ENCODE results near the gene NIPAL1.

NIPAL1 gene

DNA sequence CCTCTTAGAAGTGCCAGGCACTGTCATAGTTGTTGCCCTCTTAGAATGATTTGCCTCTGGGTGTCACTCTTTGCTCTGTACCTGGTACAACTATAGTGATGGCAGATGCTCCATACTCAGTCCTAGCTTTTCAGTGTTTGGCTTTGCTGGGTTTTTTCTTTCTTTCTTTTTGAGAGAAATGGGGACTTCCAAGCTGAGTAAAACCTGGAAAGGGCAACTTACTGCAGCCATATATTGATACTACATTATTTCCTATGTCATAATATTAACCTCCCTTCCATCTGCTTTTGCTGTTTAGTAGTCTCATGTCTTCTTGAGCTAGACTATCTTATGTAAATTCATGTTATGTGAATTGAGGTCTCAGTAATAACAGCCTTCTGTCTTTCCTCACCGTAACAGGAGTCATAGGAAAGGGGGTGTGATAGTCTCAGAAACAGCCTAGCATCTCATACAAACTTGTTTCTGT lies 49.0 kb downstream of the NIPAL1 start:
- peak overlapping the region; percentile 86 for H3K27ac Mint-ChIP-seq
- H3K27me3 Mint-ChIP-seq = no peaks in the 10 kb centered on the region
- no peak overlapping the region for H3K4me3 Mint-ChIP-seq
- H3K4me1 Mint-ChIP-seq (ENCODE audit: low read depth) = peaks cover 32% of the 10 kb centered on the region
- H3K36me3 Mint-ChIP-seq = peaks cover 19% of the 10 kb centered on the region
- H3K9me3 Mint-ChIP-seq (ENCODE audit: low read depth) = peaks cover 2% of the 10 kb centered on the region

DNA sequence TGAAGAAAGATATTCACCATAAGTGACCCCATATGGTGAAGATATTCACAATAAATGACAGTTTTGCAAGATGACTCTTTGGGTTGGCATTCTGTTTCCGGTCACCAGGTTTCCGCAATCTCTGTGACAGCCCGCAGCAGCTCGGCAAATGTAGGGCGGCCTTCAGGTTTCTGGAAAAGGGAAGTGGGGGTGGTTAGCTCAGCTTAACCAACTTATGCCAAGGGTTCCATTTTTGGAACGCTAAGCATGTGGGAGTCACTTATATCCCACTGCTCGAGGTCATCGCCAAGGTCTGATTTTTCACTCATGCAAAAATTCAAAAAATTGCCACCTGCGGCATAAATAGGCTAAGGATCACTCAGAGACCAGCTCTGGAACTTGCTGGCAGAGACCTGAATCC lies 51.0 kb downstream of the NIPAL1 start:
- Mint-ChIP-seq H3K9me3 (ENCODE audit: low read depth) (no peaks in the 10 kb centered on the region), H3K36me3 (peaks cover 20% of the 10 kb centered on the region), H3K27me3 (no peaks in the 10 kb centered on the region), H3K4me1 (ENCODE audit: low read depth) (peaks cover 34% of the 10 kb centered on the region), H3K27ac (no peak overlapping the region), H3K4me3 (no peak overlapping the region)

DNA sequence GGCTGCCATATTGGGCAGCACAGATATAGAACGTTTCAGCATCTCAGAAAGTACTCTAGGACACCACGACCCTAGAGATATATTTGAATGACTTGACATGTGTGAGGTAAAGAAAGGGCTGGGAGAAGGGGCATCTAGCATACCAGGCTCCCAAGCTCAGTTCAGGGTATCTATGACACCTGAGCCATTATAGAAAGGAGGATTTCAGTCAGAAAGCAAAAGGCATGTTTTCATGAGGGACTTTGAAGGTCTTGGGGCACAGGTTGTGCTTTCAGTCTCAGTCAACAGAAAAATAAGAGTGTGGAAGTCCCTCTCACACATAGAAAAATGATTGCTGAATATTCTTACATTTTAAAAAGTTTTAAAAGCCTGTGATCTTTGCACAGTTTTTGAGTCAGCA lies 51.6 kb downstream of the NIPAL1 start:
- no peak overlapping the region for H3K4me3 Mint-ChIP-seq

GRCh38 chr4:48069026-48069425 lies 52.5 kb downstream of the NIPAL1 start:
- Mint-ChIP-seq H3K9me3 (ENCODE audit: low read depth) (no peaks in the 10 kb centered on the region), H3K27ac (no peak overlapping the region), H3K4me3 (no peak overlapping the region), H3K36me3 (peaks cover 21% of the 10 kb centered on the region), H3K27me3 (no peaks in the 10 kb centered on the region), H3K4me1 (ENCODE audit: low read depth) (peaks cover 29% of the 10 kb centered on the region)

More for the DNA sequence above, 51.6 kb downstream of the NIPAL1 start:
- Mint-ChIP-seq H3K27me3 (no peaks in the 10 kb centered on the region), H3K9me3 (ENCODE audit: low read depth) (no peaks in the 10 kb centered on the region), H3K36me3 (peaks cover 21% of the 10 kb centered on the region), H3K4me1 (ENCODE audit: low read depth) (peaks cover 30% of the 10 kb centered on the region), H3K27ac (peak overlapping the region; percentile 46)

GRCh38 chr4:48071191-48071590 lies 54.6 kb downstream of the NIPAL1 start:
- Mint-ChIP-seq H3K27me3 (no peaks in the 10 kb centered on the region), H3K36me3 (peaks cover 19% of the 10 kb centered on the region), H3K27ac (peak overlapping the region; percentile 68), H3K4me1 (ENCODE audit: low read depth) (peaks cover 16% of the 10 kb centered on the region), H3K9me3 (ENCODE audit: low read depth) (no peaks in the 10 kb centered on the region), H3K4me3 (no peak overlapping the region)

DNA sequence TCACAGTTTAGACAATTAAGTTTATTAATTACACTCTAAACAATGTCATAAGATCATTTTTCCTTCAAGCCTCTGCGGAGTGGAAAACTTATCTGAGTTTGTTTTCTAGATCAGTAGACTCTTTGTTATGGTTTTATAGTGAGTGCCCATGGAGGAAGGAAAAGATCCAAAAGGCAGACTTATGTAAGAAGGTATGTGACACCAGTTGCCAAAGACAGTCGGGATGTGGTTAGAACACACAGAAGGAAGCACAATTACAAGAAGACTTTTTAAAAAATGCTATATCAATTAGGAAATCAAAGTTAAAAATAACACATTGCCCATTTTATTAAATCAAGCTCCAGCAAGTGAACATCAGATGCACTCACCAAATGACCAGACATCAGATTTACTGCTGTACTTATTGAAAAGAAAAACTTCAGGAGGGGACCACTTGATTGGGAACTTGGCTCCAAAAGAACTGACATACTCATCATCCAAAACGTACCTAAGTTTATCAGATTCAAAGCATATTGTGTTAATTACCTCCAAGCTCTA lies 57.1 kb downstream of the NIPAL1 start:
- H3K4me1 Mint-ChIP-seq (ENCODE audit: low read depth) = peaks cover 17% of the 10 kb centered on the region
- H3K9me3 Mint-ChIP-seq (ENCODE audit: low read depth) = no peaks in the 10 kb centered on the region
- H3K36me3 Mint-ChIP-seq = peaks cover 10% of the 10 kb centered on the region
- peak overlapping the region; percentile 58 for H3K27ac Mint-ChIP-seq
- H3K4me3 Mint-ChIP-seq = no peak overlapping the region
- no peaks in the 10 kb centered on the region for H3K27me3 Mint-ChIP-seq

DNA sequence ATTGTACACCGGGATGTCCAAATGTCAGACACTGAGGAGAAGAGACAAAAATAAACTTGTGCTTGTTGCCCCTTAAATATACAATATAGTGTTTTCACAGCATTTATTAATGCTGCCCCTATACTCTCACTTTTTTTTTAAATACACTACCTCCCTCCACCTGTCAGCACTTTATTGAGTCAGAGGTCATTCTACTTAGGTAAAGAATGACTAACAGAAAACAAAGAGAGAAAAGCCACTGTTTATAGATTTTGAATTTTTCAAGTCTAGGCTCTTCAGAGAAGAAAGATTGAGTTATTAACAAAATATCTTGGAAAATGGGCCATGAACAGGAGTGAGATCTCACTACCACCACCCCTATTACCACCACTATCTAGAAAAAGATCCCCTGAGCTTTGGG lies 58.1 kb downstream of the NIPAL1 start:
- peaks cover 8% of the 10 kb centered on the region for H3K36me3 Mint-ChIP-seq
- no peak overlapping the region for H3K4me3 Mint-ChIP-seq
- H3K9me3 Mint-ChIP-seq (ENCODE audit: low read depth) = no peaks in the 10 kb centered on the region
- H3K4me1 Mint-ChIP-seq (ENCODE audit: low read depth) = peaks cover 27% of the 10 kb centered on the region
- H3K27ac Mint-ChIP-seq = peak overlapping the region; percentile 84
- H3K27me3 Mint-ChIP-seq = no peaks in the 10 kb centered on the region

GRCh38 chr4:48078425-48078824 lies 61.9 kb downstream of the NIPAL1 start:
- H3K4me1 Mint-ChIP-seq (ENCODE audit: low read depth) = peaks cover 47% of the 10 kb centered on the region
- H3K9me3 Mint-ChIP-seq (ENCODE audit: low read depth) = no peaks in the 10 kb centered on the region
- no peak overlapping the region for H3K4me3 Mint-ChIP-seq
- H3K27me3 Mint-ChIP-seq = no peaks in the 10 kb centered on the region
- H3K27ac Mint-ChIP-seq = peak overlapping the region; percentile 25
- H3K36me3 Mint-ChIP-seq = no peaks in the 10 kb centered on the region

DNA sequence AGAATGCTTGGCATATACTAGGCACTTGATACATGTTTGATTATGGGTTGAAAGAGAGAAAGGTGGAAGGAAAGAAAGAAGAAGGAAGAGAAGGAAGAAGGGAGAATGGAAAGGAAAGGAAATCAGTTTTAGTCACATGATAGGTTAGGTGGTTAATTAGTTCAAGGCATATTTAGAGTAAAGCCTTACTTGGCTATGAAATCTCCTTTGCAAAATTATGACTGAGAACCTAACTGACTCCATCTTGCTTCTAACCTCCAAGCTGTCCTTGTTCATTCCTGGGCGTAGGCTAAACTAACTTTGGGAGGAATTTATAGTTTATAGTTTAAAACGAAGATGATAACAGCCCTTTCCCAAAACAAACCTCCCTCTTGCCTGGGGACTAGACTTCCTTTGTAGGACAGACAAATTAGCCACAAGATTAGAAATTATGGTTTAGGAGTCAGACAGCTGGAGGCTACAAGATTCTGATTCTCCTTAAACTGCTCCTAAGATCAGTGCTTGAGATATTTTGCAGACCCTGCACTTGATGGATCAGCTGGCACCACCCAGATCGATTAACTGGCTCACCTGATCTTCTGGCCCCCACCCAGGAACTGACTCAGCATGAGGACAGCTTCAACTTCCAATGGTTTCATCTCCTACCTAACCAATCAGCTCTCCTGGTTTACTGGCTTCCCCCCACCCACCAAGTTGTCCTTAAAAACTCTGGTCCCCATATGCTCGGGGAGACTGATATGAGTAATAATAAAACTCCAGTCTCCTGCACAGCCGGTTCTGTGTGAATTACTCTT lies 62.5 kb downstream of the NIPAL1 start:
- Mint-ChIP-seq H3K9me3 (ENCODE audit: low read depth) (no peaks in the 10 kb centered on the region), H3K4me3 (no peak overlapping the region), H3K4me1 (ENCODE audit: low read depth) (peaks cover 49% of the 10 kb centered on the region), H3K27ac (peak overlapping the region; percentile 61), H3K36me3 (peaks cover 2% of the 10 kb centered on the region), H3K27me3 (no peaks in the 10 kb centered on the region)

- H3K4me1 Mint-ChIP-seq (ENCODE audit: low read depth) = peaks cover 49% of the 10 kb centered on the region
- H3K4me3 Mint-ChIP-seq = no peak overlapping the region
- no peaks in the 10 kb centered on the region for H3K9me3 Mint-ChIP-seq (ENCODE audit: low read depth)
- peaks cover 6% of the 10 kb centered on the region for H3K36me3 Mint-ChIP-seq
- H3K27ac Mint-ChIP-seq = peak overlapping the region; percentile 18
- H3K27me3 Mint-ChIP-seq = no peaks in the 10 kb centered on the region
These were observed 63.4 kb downstream of the NIPAL1 start for GRCh38 chr4:48079972-48080391.

DNA sequence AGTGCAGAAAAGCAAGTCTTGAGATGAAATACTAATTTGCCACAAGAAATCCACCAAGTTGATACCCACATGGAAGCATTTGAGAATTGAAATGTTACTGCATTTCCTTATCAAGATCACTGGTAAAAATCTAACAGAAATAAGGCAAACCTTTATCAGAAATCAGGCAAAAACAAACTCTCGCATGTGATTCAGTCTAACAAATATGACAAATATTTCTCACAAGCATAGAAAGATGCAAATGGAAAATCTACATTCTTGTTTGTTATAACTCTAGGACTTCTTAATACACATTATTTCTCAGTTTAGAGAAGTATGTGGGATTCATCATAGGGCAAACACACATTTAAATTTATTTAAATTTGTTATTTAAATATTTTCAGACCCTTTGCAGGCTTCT lies 64.6 kb downstream of the NIPAL1 start:
- H3K4me3 Mint-ChIP-seq = no peak overlapping the region
- no peak overlapping the region for H3K27ac Mint-ChIP-seq
- H3K36me3 Mint-ChIP-seq = peaks cover 6% of the 10 kb centered on the region
- H3K9me3 Mint-ChIP-seq (ENCODE audit: low read depth) = no peaks in the 10 kb centered on the region
- no peaks in the 10 kb centered on the region for H3K27me3 Mint-ChIP-seq
- peaks cover 57% of the 10 kb centered on the region for H3K4me1 Mint-ChIP-seq (ENCODE audit: low read depth)

DNA sequence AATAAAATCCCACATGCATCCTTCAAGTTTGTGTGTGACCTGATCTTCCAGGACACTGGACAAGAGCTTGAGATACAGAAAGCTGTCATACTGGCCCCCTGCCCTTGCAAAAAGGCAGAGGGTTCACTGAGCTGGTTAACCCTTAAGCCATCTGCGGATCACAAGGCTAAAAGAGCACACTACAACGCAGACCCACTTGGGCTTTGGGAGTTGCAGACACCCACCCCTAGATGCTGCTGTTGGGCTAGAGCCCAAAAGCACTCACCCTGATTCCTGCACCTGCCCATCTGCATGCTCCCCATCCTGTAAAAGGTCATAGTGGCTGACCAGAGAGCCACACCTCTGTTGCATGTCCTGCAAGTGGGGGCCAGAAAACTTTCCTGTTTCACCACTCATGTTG lies 66.4 kb downstream of the NIPAL1 start:
- H3K9me3 Mint-ChIP-seq (ENCODE audit: low read depth) = no peaks in the 10 kb centered on the region
- peaks cover 57% of the 10 kb centered on the region for H3K4me1 Mint-ChIP-seq (ENCODE audit: low read depth)
- H3K4me3 Mint-ChIP-seq = no peak overlapping the region
- H3K27ac Mint-ChIP-seq = peak overlapping the region; percentile 19
- peaks cover 8% of the 10 kb centered on the region for H3K36me3 Mint-ChIP-seq
- no peaks in the 10 kb centered on the region for H3K27me3 Mint-ChIP-seq

GRCh38 chr4:48085821-48086589 lies 69.4 kb downstream of the NIPAL1 start:
- H3K9me3 Mint-ChIP-seq (ENCODE audit: low read depth) = no peaks in the 10 kb centered on the region
- peaks cover 8% of the 10 kb centered on the region for H3K36me3 Mint-ChIP-seq
- H3K4me1 Mint-ChIP-seq (ENCODE audit: low read depth) = peaks cover 32% of the 10 kb centered on the region
- no peaks in the 10 kb centered on the region for H3K27me3 Mint-ChIP-seq
- H3K27ac Mint-ChIP-seq = peak overlapping the region; percentile 68
- no peak overlapping the region for H3K4me3 Mint-ChIP-seq

Measured in activated naive CD8-positive, alpha-beta T cell (primary cell).